ENCODE results near the gene ANTKMT.

Gene ANTKMT

DNA sequence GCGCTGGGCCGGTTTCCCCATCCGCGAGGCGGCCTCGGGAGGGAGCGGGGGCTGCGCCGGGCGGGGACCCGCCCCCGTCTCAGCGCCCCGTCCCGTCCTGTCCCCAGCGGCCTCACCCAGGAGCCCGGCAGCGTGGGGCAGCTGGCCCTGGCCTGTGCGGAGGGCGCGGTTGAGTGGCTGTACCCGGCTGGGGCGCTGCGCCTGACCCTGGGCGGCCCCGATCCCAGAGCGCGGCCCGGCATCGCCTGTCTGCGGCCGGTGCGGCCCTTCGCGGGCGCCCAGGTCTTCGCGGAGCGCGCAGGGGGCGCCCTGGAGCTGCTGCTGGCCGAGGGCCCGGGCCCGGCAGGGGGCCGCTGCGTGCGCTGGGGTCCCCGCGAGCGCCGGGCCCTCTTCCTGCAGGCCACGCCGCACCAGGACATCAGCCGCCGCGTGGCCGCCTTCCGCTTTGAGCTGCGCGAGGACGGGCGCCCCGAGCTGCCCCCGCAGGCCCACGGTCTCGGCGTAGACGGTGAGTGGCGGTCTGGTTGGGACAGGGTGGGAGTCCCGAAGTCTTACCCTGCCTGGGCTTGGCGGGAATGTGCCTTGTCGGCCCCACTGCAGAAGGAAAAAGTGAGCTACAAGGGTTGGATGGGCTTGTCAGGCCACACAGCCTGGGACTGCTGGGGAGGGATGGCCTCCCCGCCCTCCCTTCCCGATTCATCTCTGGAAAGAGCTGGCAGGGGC is 5.3 kb upstream of the ANTKMT start:
- DNase-seq: no peak

GRCh38 chr16:716200-716568 is 4.8 kb upstream of the ANTKMT start:
- no peak for DNase-seq

DNA sequence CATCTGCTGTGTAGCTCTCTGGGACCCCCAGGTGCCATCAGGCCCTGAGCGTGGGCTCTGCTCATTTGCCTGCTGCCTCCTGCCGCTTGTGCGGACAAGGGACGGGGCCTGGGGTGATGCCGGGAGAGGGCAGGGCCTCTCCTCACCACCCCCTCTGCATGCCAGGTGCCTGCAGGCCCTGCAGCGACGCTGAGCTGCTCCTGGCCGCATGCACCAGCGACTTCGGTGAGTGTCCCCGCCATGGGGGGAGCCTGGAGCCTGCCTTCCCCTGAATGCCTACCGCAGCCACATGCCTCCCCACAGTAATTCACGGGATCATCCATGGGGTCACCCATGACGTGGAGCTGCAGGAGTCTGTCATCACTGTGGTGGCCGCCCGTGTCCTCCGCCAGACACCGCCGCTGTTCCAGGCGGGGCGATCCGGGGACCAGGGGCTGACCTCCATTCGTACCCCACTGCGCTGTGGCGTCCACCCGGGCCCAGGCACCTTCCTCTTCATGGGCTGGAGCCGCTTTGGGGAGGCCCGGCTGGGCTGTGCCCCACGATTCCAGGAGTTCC is 4.1 kb upstream of the ANTKMT start:
- no peak for DNase-seq

DNA sequence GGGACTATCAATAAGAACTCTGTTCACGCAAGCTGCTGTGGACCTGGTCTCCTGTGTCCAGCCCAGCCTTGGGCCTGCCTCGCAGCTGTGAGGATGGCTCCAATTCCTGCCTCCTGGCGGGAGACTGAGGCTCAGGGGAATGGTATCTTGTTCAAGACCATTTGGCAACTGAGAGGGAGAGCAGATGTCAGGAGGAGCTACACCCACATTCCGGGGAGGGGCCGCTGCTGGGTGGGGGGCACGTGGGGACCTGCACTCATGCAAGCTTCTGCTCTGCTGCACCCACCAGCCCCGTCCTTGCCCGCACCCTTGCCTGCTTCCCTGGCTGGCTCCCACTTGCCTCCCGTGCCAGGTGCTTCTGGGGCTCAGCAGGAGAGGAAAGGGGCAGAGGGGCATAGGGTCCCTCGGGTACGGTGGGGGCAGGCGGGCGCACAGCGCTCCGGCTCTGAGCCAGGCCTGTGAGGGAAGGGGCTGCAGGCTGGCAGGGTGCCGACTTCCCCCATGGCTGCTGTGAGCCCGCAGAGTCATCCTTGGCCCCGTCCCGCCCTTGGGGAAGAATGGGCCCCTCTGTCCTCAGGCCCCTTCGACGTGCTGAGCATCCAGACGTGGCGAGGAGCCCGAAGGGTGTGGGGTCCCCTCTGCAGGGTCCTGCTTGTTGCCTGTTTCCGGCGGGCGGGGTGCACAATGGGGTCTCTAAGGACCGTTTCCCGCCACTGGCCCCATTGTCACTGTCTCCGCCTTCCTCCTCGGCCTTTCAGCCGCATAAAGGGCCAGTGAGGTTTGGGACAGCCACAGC is 3.3 kb upstream of the ANTKMT start:
- no peak for DNase-seq

GRCh38 chr16:718389-718788 is 2.6 kb upstream of the ANTKMT start:
- DNase-seq: no peak

DNA sequence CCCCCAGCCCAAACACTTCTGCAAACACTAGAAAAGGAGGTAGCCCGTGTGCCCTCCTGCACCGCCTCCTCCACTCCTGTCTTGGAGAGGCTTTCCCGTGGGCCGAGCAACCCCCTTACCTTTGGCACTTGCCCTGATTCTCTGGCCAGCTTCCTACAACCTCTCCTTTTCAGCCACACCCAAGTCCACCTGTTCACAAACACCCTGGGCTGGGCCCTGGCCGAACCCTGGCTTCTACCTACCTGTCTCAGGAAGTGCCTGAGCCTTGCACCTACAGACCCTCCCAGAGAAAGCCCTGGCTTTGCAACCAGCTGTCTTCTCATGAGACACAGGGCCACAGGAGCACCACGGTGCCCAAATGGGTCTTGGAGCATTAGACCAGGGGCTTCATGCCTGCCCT is 2.0 kb upstream of the ANTKMT start:
- no peak for DNase-seq

DNA sequence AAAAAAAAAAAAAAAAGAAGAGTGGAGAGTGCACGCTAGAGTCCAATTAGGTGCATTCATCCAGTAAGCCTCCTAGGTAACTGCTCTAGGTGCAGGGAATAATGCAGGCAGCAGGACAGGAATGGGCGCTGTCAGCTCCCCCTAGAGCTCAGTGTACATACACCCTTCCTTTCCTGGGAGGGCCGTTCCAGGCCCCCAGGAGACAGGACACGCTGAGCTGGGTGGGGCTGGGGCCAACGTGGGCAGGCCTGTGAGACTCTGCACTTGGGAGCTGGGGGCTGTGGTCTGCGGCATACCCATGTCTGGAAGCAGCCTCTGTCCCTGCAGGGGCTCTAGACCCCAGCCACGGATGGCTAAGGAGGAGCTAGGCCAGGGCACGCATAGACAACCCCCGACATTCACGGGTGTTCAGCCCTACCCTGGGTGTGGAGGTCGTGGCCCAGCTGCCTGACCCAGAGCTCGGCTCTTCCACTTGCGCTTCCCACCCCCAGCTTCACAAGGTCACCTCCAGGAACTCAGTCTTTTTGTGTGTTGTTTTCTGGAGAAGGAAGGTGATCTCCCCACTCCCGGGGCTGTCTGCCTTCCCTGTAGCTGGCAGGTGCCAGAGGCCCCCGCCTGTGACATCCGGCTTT is 1.0 kb upstream of the ANTKMT start:
- DNase-seq: peak; percentile 37

- DNase-seq: no peak
Observed at GRCh38 chr16:720447-720989, 428 bp upstream of the ANTKMT start.

- DNase-seq: no peak
Observed at GRCh38 chr16:721765-722540, 1.0 kb downstream of the ANTKMT start.

DNA sequence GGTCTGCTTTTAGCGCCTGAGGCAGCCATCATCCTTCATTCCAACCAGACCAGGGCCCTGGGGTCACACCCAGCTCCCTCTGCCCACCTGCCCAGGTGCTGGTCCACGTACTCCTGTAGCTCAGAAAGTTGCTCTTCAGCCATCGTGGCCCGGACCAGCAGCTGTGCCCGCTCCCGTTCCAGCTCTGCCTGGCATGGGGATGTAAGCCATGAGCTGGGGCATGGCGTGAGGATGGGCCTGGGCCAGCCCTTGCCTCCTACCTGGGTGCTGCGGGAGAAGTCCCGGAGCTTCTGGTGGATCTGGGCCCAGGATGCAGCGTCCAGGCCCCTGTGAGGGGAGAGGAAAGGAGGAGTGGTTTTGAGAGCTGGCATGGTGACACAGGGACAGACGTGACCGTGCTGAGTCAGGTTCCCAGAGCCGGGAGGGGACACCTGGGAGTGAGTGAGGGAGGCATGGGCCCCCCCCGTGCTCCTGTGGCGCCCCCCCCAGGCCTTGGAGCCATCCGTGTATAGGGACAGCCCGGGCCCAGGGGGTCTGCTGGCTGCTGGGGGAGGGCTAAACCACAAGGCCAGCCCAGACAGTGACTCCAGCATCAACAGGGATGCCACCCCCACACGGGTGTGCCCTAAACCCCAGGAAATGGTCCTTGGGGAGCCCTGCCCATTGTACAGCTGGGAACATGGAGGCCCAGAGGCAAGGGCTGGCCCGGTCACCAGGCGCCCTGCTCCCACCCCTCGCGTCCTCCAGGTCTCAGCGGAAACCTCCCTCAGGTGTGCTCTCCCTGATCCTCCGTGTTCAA is 2.1 kb downstream of the ANTKMT start:
- no peak for DNase-seq

DNA sequence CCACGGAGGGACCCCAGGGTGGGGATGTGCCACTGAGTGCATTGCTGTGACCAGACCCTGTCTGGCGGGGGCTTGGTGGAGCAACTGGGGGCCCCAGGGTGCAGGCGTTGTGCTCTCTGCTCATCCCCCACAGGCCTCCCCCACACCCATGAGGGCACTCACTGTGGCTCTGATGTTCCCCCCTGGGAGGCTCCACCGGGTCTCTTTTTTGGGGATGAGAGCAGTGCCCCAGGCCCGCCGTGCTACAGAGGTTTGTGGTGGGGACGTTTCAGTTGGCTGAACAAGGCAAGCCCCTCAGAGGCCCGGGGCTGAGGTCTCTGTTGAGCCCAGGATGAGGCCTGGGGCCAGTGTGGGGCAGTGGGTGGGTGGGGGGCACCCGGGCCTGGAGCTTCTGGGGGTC is 2.7 kb downstream of the ANTKMT start:
- no peak for DNase-seq

GRCh38 chr16:724188-725040 is 3.5 kb downstream of the ANTKMT start:
- no peak for DNase-seq

GRCh38 chr16:725041-725376 is 4.1 kb downstream of the ANTKMT start:
- DNase-seq: no peak

DNA sequence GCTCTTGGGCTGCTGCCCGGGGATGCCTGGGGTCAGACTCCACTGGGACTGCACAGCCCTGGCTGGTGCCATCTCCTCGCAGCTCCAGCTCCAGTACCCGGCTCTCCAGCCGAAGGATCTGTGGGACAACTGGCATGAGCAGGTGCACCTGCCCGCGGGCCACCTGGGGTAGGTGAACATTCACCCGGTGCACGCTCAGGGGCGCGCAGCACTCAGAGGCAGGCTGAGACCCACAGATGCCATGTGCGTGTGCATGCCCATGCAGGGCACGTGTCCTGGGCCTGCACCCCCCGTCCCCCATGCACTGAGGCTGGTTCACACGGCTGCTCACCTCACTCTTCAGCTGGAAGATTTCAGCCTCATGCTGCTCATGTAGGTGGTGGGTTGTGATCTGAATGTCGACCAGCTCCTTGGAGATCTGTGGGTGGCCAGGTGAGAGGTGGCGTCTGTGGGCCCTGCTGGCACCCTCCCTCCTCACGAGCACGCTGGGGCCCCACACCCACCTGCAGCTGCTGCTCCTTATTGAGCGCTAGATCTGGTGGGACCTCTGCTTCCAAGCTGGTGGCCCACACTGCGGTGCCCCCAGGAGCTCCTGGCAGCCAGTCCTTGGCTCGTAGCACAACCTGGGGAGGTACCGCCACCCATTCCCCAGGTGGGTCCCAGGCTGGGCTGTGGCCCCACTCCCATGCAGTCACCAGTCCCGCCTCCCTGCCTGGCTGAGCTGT is 4.7 kb downstream of the ANTKMT start:
- DNase-seq: no peak

GRCh38 chr16:726188-726437 is 5.2 kb downstream of the ANTKMT start:
- no peak for DNase-seq

GRCh38 chr16:726438-727290 is 5.7 kb downstream of the ANTKMT start, which contains the start of the genes CCDC78 and HAGHL:
TSS of gene CCDC78 (minus strand) at chr16:726443. CDS start at chr16:726367, 76 bp downstream.
TSS of gene HAGHL (plus strand) at chr16:727106. CDS start at chr16:727510, 404 bp downstream.
- DNase-seq: no peak

- no peak for DNase-seq
Observed at GRCh38 chr16:727291-727977, 6.5 kb downstream of the ANTKMT start.

GRCh38 chr16:728131-728889 is 7.4 kb downstream of the ANTKMT start:
- peak; percentile 32 for DNase-seq
